Testis (tissue), 3 donors: ENCODE measurements around the gene WDR47. TPM values are rescaled to one million over a fixed set of nuclear protein-coding genes. Genes with fewer than 3 reads are reported as not detected.

Source experiments
- DNase-seq: peaks from one replicate; pipeline ENCODE4 v3.0.0-alpha.2; 2019
- H3K27ac ChIP-seq, 2 donors: fragments of 200-600 bp; sonication (generic); one replicate each; pipeline ENCODE4 v1.5.1; 2019
- H3K27me3 ChIP-seq: fragments of 200-600 bp; sonication (generic); one replicate; pipeline ENCODE4 v1.5.1; 2019
- H3K36me3 ChIP-seq: fragments of 200-600 bp; sonication (generic); one replicate; pipeline ENCODE4 v1.5.1; 2017; ENCODE audit warnings: low read depth; ENCODE audit errors: missing control alignments
- H3K4me1 ChIP-seq: fragments of 200-600 bp; sonication (generic); one replicate; pipeline ENCODE4 v1.5.1; 2019
- H3K4me3 ChIP-seq, 2 donors: fragments of 200-600 bp; sonication (generic); one replicate each; pipeline ENCODE4 v1.5.1; 2017 to 2019
- H3K9me3 ChIP-seq: fragments of 200-600 bp; sonication (generic); one replicate; pipeline ENCODE4 v1.5.1; 2017
- POLR2A ChIP-seq: fragments of 450-650 bp; IDR thresholded peaks from one replicate; pipeline ENCODE4 v1.6.1; 2017; ENCODE audit warnings: antibody characterized with exemption, mild to moderate bottlenecking, moderate library complexity
- WGBS, 2 donors: methylation state at CpG; one replicate each; pipeline ENCODE4 v1.1.5; 2018; 5-methylcytosine and 5-hydroxymethylcytosine counted together
- intact Hi-C: fragments of 100-400 bp; cut with DNase I; formaldehyde crosslinking; loops from one replicate; pipeline ENCODE4 v1.15.1; 2023; ENCODE audit warnings: low total_unique reads
- polyA plus RNA-seq: library from polyadenylated mRNA; stranded (reverse); fragments of 350-450 nt; fragmentation: Illumina TruSeq; extraction: RNeasy Lipid Tissue Mini Kit (QIAGEN cat#74804); gene quantifications from one replicate; pipeline ENCODE4 v1.2.3, GENCODE V29; 2014; ENCODE audit warnings: low read depth, low replicate concordance; ENCODE audit not compliant: insufficient read depth
- total RNA-seq, 2 donors: library from RNA; depleted of rRNA; stranded (reverse); fragments of >200 nt; gene quantifications; one replicate each; pipeline ENCODE4 v1.2.3, GENCODE V29; 2016
- TF ChIP-seq, protein P1 (sequence below), 3 experiments: fragments of 450-650 bp in 2 of 3; fragments of 200-600 bp in 1 of 3; sonication (generic) in 1 of 3; IDR thresholded peaks; one replicate each; pipeline ENCODE4 v1.5.1; 2016 to 2019; ENCODE audit warnings: antibody characterized with exemption in 3 of 3, mild to moderate bottlenecking in 2 of 3, moderate library complexity in 1 of 3

The WDR47 gene
- total and polyA plus RNA-seq, 3 donors from 2014 or later, result 34.7 to 40.5 (median 40.4) TPM

DNA sequence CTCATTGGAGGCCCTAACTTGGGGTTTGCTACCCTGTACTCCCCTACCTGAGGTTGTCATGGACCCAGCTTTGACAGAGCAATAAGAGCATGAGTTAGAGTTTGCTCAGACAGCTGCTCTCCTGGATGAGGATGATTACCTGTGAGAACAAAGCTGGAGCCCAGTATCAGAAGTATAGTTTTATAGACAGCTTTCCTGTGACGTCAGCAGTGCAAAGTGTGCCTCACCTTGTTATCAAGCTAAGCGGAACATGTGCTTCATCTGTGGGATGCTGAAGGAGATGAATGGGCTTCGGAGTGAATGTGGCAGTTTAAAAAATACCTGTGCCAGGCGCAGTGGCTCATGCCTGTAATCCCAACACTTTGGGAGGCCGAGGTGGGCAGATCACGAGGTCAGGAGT, 5.4 kb upstream of the WDR47 start:
- Histone ChIP-seq H3K4me1 (no peaks in the 10 kb centered on the region), H3K27ac (no peak overlapping the region), H3K36me3 (no peaks in the 10 kb centered on the region), H3K27me3 (no peaks in the 10 kb centered on the region), H3K9me3 (no peaks in the 10 kb centered on the region), H3K4me3 (no peak overlapping the region)
- TF ChIP-seq POLR2A, result no peak
- TF ChIP-seq, protein P1, sequence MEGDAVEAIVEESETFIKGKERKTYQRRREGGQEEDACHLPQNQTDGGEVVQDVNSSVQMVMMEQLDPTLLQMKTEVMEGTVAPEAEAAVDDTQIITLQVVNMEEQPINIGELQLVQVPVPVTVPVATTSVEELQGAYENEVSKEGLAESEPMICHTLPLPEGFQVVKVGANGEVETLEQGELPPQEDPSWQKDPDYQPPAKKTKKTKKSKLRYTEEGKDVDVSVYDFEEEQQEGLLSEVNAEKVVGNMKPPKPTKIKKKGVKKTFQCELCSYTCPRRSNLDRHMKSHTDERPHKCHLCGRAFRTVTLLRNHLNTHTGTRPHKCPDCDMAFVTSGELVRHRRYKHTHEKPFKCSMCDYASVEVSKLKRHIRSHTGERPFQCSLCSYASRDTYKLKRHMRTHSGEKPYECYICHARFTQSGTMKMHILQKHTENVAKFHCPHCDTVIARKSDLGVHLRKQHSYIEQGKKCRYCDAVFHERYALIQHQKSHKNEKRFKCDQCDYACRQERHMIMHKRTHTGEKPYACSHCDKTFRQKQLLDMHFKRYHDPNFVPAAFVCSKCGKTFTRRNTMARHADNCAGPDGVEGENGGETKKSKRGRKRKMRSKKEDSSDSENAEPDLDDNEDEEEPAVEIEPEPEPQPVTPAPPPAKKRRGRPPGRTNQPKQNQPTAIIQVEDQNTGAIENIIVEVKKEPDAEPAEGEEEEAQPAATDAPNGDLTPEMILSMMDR (IDR thresholded peaks at IDR 0.05), result no peak
- 84 to 90% methylated on average over 6 of the region's 6 CpGs for WGBS, 2 donors
- intact Hi-C loops, result no loop called here
- DNase-seq, result no peak

DNA sequence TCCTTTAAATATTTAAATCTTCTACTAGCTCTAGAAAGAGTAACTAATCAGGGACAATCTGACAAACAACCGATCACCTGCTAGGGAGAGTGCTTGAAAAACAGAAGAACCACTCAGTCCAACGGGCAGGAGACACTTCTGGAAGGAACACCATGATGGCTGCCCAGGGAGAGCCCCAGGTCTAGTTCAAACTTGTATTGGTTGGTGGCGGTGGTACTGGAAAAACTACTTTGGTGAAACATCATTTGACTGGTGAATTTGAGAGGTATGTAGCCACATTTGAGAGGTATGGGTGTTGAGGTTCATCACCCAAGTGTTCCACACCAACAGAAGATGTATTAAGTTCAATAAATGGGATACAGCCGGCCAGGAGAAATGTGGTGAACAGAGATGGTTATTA, 4.8 kb upstream of the WDR47 start:
- DNase-seq, result no peak
- no peak overlapping the region for H3K4me3 ChIP-seq
- intact Hi-C loops, result no loop called here
- H3K9me3 ChIP-seq, result no peaks in the 10 kb centered on the region
- no peaks in the 10 kb centered on the region for H3K4me1 ChIP-seq
- 90 to 93% methylated on average over 4 of the region's 4 CpGs for WGBS, 2 donors
- no peak for TF ChIP-seq POLR2A
- TF ChIP-seq, protein P1 (IDR thresholded peaks at IDR 0.05), result no peak
- H3K27ac ChIP-seq, result no peak overlapping the region
- no peaks in the 10 kb centered on the region for H3K36me3 ChIP-seq
- H3K27me3 ChIP-seq, result no peaks in the 10 kb centered on the region

DNA sequence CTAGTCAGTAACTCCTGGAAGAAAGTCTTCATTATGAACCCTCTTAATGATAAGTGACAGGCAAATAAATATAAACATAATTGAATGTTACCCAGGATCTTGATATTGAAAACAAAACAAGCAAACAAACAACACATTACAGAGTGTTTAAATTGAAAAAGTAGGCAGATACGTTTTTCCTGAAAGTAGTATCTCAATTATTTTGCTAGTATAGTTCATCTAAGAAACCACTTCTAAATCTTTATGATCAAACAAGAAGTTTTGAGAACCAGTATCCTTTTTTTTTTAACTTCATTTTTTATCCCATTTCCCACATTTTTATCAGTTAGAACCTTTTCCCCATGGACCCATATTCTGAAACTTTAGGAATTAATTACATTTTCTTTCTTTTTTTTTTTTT, 3.7 kb upstream of the WDR47 start:
- Histone ChIP-seq H3K4me1 (no peaks in the 10 kb centered on the region), H3K36me3 (no peaks in the 10 kb centered on the region), H3K4me3 (no peak overlapping the region), H3K27me3 (no peaks in the 10 kb centered on the region), H3K27ac (no peak overlapping the region), H3K9me3 (no peaks in the 10 kb centered on the region)
- WGBS, 2 donors, result 59 to 84% methylated on average over 1 of the region's 1 CpG
- intact Hi-C loops, result no loop called here
- no peak for DNase-seq
- TF ChIP-seq, protein P1 (IDR thresholded peaks at IDR 0.05), result no peak
- TF ChIP-seq POLR2A, result no peak

DNA sequence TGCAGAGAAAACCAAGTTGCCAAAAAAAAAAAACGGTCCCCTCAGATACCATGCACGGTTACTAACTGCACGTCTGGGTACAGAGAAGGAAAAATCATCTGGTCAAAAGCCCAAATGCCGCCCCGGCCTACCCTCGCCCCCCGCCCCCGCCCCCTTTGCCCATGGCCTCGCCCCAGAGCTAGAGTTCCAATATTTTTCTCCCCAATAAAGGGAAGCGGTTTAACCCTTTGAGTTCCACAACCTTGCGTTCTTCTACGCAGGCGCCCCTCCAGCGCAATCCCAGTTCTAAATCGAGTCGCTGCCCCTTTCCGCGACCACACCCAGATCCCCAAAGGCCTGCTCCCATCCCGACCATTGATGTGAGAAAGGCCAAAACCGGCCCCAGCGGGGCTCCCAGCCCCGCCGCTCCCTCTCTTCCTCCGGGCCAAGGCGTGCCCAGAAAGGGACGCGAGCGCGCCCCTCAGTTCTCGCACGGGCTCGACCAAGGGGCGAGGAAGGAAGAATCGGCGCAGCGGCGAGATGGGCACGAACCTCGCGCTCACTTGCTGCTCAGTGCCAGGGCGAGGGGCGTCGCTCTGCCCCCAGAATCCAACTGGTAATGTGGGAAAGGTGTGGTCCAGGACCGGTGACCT, 797 bp downstream of the WDR47 start:
- intact Hi-C loops, result no loop called here
- H3K27ac ChIP-seq, result peak overlapping the region; percentile 74 to 82
- H3K27me3 ChIP-seq, result no peaks in the 10 kb centered on the region
- peak overlapping the region; percentile 91 to 99 for H3K4me3 ChIP-seq
- WGBS, 2 donors, result 0% methylated on average over 25 to 44 of the region's 44 CpGs
- no peaks in the 10 kb centered on the region for H3K9me3 ChIP-seq
- no peak for DNase-seq
- TF ChIP-seq, protein P1 (IDR thresholded peaks at IDR 0.05), result no peak
- no peak for TF ChIP-seq POLR2A
- no peaks in the 10 kb centered on the region for H3K36me3 ChIP-seq
- no peaks in the 10 kb centered on the region for H3K4me1 ChIP-seq

DNA sequence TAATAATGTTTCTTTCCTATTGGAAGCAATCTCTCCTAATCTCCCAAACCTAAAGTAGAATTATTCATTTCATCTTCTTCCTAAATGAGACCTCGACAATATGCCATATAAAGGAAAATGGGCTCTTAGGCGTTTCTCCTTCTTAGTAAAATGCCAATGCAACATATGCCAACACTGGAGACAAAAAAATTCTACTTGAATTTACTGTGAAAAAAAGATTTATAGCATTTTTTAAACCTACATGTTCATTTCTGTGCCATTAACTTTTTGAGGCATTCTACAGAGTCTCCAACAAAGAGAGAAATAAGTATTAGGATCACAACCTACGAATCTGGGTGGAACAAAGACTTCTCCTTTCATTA, 1.3 kb downstream of the WDR47 start:
- Histone ChIP-seq H3K4me3 (peak overlapping the region; percentile 91 to 99), H3K4me1 (no peaks in the 10 kb centered on the region), H3K36me3 (no peaks in the 10 kb centered on the region), H3K27me3 (no peaks in the 10 kb centered on the region), H3K9me3 (no peaks in the 10 kb centered on the region), H3K27ac (peak overlapping the region in 1 of 2 donors; percentile 82)
- 12 to 16% methylated on average over 3 of the region's 3 CpGs for WGBS, 2 donors
- TF ChIP-seq, protein P1 (IDR thresholded peaks at IDR 0.05), result no peak
- no peak for TF ChIP-seq POLR2A
- DNase-seq, result no peak
- intact Hi-C loops, result no loop called here
